ENCODE measurements around the gene SYCP3.
A peak's percentile ranks its signal among the peaks of the same experiment; 100 is the strongest.

Gene SYCP3

DNA sequence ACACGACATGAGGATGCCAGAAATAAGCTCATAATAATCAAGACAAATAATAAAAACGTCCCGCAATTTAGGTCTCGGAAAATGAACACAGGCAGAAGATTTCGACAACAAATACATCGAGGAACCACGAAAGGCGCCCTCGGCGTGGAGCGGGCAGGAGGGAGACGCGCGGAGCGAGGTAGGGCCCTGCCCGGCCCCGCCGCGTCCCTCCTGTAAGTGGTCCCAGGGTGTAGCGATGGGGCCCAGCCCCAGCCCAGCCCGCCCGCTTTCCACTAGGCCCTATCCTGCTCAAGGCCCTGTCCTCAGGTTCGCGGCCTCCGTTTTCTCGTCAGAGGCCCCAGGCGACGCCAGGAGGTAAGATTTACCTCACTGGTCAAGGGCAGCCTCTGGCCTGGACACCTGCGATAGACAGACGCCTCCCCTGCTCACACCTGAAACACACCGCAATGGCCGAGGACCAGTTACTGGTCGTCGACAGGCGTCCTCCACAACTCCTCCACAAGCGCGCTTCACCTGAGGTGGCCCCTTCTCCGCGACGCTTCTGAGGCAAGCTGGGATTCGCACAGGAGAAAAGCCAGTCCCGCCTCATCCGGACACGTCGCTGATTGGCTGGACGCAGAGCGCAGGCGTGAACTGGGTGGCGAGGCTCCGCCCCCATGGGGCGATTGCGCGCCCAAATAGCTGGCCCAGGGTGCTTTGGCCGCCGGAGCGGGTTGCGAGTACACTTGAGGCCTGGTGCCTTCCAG is at the start of gene SYCP3:
SYCP3 (minus strand) TSS at position 543 of the 746 bp plus-strand sequence. CDS start 1,527 bp downstream, outside the sequence.
- DNase-seq (ENCODE audit: low read depth in 1 of 2, low spot score in 1 of 2): no peak

DNA sequence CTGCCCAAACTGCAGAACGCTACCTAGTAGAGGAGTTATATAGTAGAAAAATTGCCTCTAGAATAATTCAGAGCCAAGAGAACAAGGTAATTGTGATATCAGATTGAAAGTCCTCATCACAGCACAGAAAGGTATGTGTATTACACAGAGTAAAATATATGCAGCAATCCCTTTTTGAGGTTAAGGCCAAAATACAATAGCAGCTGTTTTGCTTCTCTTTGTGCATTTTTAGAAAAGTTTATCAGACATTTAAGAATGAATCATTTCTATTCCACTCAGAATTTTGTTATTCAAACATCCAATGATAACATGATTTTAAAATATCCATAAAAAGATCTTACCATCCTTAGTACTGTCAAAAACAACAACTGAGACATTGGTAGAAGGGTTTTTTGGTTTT is 46.4 kb upstream of the SYCP3 start:
- no peak for DNase-seq (ENCODE audit: low read depth in 1 of 2, low spot score in 1 of 2)

DNA sequence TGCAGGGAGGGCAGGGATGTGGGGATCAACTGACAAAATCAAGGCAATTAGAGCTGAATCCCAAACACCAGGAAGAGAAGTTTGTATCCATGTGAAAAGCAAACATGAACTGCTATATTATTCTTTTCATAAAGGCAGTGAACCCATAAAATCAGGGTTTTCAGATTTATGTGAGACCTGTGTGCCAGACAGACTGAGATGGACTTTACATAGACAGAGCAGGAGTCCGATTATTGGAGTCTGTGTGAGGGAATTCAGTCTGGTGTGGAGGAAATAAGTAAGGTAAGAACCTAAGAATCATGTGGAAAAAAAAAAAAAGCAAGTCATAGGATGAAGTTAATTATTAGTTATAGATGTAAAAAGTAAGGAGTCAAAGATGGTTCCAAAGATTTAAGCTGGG is 45.1 kb upstream of the SYCP3 start:
- no peak for DNase-seq (ENCODE audit: low read depth in 1 of 2, low spot score in 1 of 2)

DNA sequence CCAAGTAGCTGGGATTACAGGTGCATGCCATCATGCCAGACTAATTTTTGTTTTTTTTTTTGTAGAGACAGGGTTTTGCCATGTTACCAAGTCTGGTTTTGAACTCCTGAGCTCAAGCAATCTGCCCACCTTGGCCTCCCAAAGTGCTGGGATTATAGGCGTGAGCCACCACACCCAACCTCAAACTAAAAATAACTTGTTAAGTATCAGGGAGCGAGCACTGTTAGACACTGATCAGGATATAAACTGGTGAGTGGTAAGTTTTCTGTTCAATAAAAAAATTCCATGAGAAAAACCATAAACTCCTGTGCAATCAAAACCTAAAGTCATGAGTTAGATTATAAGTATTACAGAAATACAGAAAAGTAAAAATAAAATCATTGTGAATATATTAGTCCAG is 44.6 kb upstream of the SYCP3 start:
- no peak for DNase-seq (ENCODE audit: low read depth in 1 of 2, low spot score in 1 of 2)

DNA sequence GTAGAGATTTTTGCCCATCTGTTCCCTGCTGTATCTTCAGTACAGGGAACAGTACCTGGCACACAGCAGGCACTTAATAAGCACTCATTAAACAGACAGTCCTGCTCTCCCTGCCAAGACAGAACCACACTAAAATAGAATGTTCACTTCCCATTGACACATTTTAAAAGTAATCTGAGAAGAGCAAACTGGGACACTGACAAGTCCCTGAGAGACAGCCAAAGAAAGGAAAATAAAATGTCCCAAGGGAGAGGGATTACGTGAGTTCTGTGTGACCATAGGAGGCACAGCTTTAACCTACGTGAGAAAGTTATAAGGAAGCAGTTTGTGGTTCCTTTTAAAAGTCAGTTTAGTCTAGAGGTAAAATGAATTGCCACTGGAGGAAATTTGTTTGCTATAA is 43.9 kb upstream of the SYCP3 start:
- no peak for DNase-seq (ENCODE audit: low read depth in 1 of 2, low spot score in 1 of 2)

GRCh38 chr12:101782273-101782731 is 43.0 kb upstream of the SYCP3 start:
- no peak for DNase-seq (ENCODE audit: low read depth in 1 of 2, low spot score in 1 of 2)

DNA sequence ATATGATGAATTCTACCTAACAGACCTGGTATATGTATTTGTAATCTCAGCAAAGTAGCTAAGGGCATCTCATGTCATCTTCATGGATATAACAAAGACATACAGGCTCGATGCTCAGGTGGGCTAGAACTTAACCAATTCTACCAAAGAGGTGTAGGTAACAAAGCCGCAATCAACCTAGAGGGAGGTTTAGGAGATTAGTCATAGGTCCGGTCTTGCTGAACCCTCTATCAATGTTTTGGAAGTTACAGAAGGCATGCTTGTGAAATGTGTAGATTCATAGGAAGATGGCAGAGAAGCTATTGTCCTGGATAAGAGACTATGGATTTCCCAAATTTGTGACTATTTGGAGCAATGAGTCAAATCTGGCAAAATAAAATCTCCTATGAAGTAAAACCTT is 42.6 kb upstream of the SYCP3 start:
- no peak for DNase-seq (ENCODE audit: low read depth in 1 of 2, low spot score in 1 of 2)

DNA sequence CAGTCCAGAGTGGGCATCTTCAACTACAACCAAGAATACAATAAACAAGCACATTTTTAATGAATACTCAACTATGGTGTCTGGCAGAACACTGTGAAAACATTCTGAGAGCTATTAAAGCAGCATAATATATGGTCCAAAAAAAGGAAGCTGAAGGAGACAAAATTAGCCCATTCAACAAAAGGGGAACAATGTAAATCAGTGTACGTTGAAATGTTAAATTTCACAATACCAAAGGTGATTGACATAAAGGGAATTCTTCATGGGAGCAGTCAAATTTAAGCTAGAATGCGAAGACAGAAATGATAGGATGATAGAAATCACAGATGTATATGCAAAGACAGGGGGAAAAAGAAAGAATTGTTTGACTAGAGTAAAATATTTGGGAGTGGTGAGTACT is 41.3 kb upstream of the SYCP3 start:
- DNase-seq (ENCODE audit: low read depth in 1 of 2, low spot score in 1 of 2): no peak

DNA sequence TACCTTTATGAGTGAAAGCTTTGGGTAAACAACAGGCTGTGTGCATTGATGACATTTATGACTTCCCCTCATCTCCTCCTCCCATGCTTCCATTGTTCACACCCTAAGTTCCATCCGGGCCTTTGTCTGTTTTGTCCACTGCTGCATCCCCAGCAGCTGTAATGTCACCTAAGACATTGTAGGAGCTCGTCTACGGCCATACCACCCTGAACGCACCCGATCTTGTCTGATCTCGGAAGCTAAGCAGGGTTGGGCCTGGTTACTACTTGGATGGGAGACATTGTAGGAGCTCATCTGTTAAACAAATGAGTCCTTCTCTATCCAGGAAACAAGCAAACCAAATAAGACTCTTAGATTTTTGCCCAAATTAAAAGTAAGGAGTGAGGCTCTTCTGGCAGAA is 40.4 kb upstream of the SYCP3 start:
- no peak for DNase-seq (ENCODE audit: low read depth in 1 of 2, low spot score in 1 of 2)

DNA sequence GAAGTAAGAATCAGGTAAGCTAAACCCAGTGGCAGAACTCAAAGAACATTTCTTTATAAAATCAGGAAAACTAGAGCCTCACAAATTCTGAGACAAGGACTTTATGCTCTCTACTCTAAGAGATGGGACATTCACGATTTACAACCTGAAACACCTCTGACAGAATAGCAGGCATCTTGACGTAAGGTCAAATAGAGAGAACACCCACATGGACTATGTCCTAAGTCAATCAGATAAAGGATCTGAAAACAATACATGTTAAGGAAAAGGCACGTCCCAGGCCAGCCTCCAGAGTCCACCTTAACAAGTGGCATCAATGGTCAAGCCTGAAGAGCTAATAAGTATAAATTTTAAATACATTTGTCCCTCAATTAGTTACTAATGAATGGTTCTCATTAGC is 39.9 kb upstream of the SYCP3 start:
- no peak for DNase-seq (ENCODE audit: low read depth in 1 of 2, low spot score in 1 of 2)

- no peak for DNase-seq (ENCODE audit: low read depth in 1 of 2, low spot score in 1 of 2)
Measured at GRCh38 chr12:101777978-101778377, 38.7 kb upstream of the SYCP3 start.

GRCh38 chr12:101777485-101777884 is 38.2 kb upstream of the SYCP3 start:
- DNase-seq (ENCODE audit: low read depth in 1 of 2, low spot score in 1 of 2): no peak

DNA sequence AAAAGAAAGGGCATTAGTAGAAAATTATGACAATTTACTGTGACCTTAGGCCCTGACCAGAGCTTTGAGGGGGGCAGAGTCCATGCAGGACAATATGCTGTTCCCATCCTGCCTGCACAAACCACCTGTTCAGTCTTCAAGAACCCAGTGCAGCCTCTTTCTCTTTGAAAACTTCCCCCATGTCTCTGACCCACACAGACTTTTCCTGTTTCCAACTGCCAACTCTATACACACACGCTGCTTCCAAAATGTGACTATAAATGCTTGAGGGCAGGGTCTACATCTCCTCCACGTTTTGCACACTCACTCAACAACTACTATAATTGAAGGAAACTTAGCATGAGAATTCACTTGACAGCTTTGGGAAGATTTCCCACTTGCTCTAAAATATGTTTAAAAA is 36.6 kb upstream of the SYCP3 start:
- no peak for DNase-seq (ENCODE audit: low read depth in 1 of 2, low spot score in 1 of 2)

- DNase-seq (ENCODE audit: low read depth in 1 of 2, low spot score in 1 of 2): peak; percentile 11 to 45
Measured at GRCh38 chr12:101773650-101774162, 34.4 kb upstream of the SYCP3 start.

DNA sequence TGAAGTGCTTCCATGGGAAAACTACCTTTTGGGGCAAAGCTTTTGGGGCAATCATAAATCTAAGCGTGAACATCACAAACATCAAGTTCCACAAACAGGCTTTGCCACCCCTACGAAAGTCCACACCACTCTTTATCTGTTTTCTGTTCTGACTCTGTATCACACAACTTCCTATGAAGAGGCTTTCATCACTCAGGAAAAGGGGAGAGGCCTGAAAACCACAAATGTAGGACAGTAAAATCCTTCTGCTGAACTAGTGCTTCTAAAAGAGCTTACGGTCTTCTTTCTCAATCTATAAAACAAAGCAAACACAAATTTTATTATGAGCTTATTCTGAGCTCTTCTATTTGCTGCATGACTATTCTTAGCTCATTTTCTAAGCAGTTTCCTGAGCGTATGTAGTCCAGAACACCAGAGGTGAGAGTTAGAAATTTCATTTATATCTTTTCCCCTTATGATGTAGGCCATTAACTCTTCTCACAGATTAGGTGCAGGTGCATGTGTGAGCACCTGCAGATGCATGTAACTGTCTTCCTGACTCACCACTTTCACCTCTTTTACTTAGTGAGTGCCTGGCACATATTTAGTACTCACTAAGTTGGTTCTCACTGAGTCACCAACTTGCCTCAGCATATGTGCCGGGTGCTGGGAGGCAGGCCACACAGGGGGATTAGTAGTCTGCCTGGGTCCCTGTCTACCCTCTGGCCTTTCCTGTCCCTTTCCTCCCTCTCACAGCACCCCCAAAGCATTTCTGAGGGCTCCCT is 32.9 kb upstream of the SYCP3 start:
- no peak for DNase-seq (ENCODE audit: low read depth in 1 of 2, low spot score in 1 of 2)

GRCh38 chr12:101769865-101770264 is 30.6 kb upstream of the SYCP3 start:
- no peak for DNase-seq (ENCODE audit: low read depth in 1 of 2, low spot score in 1 of 2)

- DNase-seq (ENCODE audit: low read depth in 1 of 2, low spot score in 1 of 2): no peak
Measured at GRCh38 chr12:101768781-101769180, 29.5 kb upstream of the SYCP3 start.

DNA sequence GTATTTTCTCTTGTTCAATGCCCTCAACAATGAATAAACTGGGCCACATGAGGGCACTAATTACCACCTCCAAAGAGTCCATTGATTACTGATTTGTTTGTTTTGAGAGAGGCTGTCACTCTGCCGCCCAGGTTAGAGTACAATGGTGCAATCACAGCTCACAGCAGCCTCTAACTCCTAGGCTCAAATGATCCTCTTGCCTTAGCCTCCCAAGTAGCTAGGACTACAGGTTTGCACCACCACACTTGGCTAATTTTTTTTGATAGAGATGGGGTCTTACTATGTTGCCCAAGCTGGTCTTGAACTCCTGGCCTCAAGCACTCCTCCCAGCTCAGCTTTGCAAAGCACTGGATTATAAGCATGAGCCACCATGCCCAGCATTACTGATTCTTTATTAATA is 28.3 kb upstream of the SYCP3 start:
- no peak for DNase-seq (ENCODE audit: low read depth in 1 of 2, low spot score in 1 of 2)

- DNase-seq (ENCODE audit: low read depth in 1 of 2, low spot score in 1 of 2): no peak
Measured at GRCh38 chr12:101764051-101764792, 25.0 kb upstream of the SYCP3 start.

DNA sequence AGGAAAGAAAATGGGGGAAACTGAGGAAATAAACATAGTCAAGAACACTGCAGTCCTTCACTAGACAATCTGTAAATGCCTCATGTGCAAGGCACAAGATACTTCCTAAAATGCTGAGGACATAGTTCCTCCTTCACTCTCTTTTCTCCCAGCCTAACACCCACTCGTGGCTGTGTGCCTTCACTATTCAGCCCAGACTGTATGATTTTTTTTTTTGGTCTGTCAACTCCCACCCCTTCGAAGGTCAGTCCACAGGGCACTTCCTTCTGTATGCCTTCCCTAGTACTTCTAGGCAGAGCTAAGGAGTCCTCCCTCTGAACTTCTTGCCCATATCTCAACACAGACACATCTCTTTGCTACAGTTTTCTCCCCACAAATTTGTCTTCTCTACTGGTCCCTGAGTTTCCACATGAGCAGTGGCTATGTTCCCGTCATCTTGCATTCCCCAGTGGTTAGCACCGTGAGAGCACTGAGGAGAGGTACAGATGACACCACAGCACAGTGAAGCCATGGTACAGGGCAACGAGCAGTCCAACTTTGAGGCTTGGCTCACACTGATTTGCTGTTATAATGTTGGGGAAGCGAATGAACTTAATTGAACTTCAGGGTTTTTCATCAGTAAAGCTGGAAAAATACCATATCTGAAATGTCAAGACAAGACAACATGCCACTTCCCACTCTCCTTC is 24.1 kb upstream of the SYCP3 start:
- DNase-seq (ENCODE audit: low read depth in 1 of 2, low spot score in 1 of 2): no peak

DNA sequence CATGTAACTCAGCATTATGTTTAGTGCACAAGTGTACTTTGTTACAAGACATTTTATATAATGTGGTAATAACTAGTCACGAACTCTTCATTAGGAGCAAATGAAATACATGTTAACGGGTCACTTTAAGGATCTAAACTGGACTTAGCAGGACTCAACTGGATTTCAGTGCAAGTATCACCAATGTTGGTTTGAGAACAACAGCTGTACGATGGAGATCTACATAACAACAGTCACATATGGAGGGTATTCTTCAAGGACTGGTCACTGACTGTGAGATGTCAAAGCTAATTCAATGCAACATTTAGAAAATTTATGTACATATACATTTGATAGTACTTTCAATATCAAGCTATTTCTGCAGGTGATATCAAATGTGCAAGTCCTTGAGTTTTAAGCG is 22.5 kb upstream of the SYCP3 start:
- no peak for DNase-seq (ENCODE audit: low read depth in 1 of 2, low spot score in 1 of 2)

All from activated T-helper 1 cell treated with anti-CD3 and anti-CD28 coated beads, Interleukin-2, amount 50 U/mL, for 16 hours (primary cell).